HepG2 (cell line): ENCODE results near the gene PA2G4. TPM values are rescaled to one million over a fixed set of nuclear protein-coding genes. Genes with fewer than 3 reads are reported as not detected.

Source experiments
- ATF6 ChIP-seq: sonication (generic); formaldehyde crosslinking; conservative IDR thresholded peaks from 2 replicates; pipeline ENCODE4 v1.4.0; 2020; ENCODE audit warnings: missing genetic modification reagents
- BORCS8-MEF2B ChIP-seq: sonication (generic); formaldehyde crosslinking; IDR thresholded peaks from 2 replicates; pipeline ENCODE4 v1.8.0; 2022; ENCODE audit warnings: mild to moderate bottlenecking, missing genetic modification reagents
- CCAR2 ChIP-seq: fragments of 200-400 bp; formaldehyde crosslinking; optimal IDR thresholded peaks from 2 replicates; pipeline ENCODE3; 2018; ENCODE audit warnings: low read depth, mild to moderate bottlenecking, low read length, moderate library complexity
- ELF4 ChIP-seq: sonication (generic); formaldehyde crosslinking; IDR thresholded peaks from 2 replicates; pipeline ENCODE4 v1.5.0; 2020; ENCODE audit warnings: missing genetic modification reagents, mild to moderate bottlenecking, moderate library complexity, borderline replicate concordance
- FLYWCH1 ChIP-seq: sonication (generic); formaldehyde crosslinking; IDR thresholded peaks from 2 replicates; pipeline ENCODE4 v1.8.1; 2023; ENCODE audit warnings: mild to moderate bottlenecking, missing genetic modification reagents
- FOXM1 ChIP-seq: sonication (generic); formaldehyde crosslinking; IDR thresholded peaks from 2 replicates; pipeline ENCODE4 v1.5.0; 2020; ENCODE audit warnings: missing genetic modification reagents
- HBP1 ChIP-seq: IDR thresholded peaks from 2 replicates; pipeline ENCODE4 v1.6.1; 2016; ENCODE audit warnings: low read depth, control low read depth
- HNF1B ChIP-seq: sonication (generic); formaldehyde crosslinking; IDR thresholded peaks from 2 replicates; pipeline ENCODE4 v1.5.1; 2020; ENCODE audit warnings: mild to moderate bottlenecking, moderate library complexity, missing genetic modification reagents
- MAFG ChIP-seq: sonication (generic); formaldehyde crosslinking; IDR thresholded peaks from 2 replicates; pipeline ENCODE4 v1.5.1; 2020; ENCODE audit warnings: mild to moderate bottlenecking, missing genetic modification reagents
- MEIS1 ChIP-seq: sonication (generic); formaldehyde crosslinking; IDR thresholded peaks from 2 replicates; pipeline ENCODE4 v1.9.0; 2021; ENCODE audit warnings: mild to moderate bottlenecking, missing genetic modification reagents, moderate library complexity, borderline replicate concordance
- RBAK ChIP-seq: sonication (generic); formaldehyde crosslinking; IDR thresholded peaks from 2 replicates; pipeline ENCODE4 v1.5.1; 2020; ENCODE audit warnings: mild to moderate bottlenecking, missing genetic modification reagents
- RFXANK ChIP-seq: IDR thresholded peaks from 2 replicates; pipeline ENCODE4 v1.6.1; 2016
- TEAD3 ChIP-seq: optimal IDR thresholded peaks from 2 replicates; pipeline ENCODE3; 2016; ENCODE audit warnings: borderline replicate concordance
- TOPORS ChIP-seq: sonication (generic); formaldehyde crosslinking; IDR thresholded peaks from 2 replicates; pipeline ENCODE4 v1.8.0; 2023; ENCODE audit warnings: mild to moderate bottlenecking, missing genetic modification reagents
- ZBTB20 ChIP-seq: sonication (generic); formaldehyde crosslinking; IDR thresholded peaks from 2 replicates; pipeline ENCODE4 v1.8.1; 2023; ENCODE audit warnings: missing genetic modification reagents, low read depth, mild to moderate bottlenecking, borderline replicate concordance
- ZBTB42 ChIP-seq: sonication (generic); formaldehyde crosslinking; IDR thresholded peaks from 2 replicates; pipeline ENCODE4 v1.5.0; 2020; ENCODE audit warnings: mild to moderate bottlenecking, missing genetic modification reagents
- ZFP36L1 ChIP-seq: sonication (generic); formaldehyde crosslinking; IDR thresholded peaks from 2 replicates; pipeline ENCODE4 v1.8.0; 2022; ENCODE audit warnings: mild to moderate bottlenecking, missing genetic modification reagents, moderate library complexity
- ZNF691 ChIP-seq: sonication (generic); formaldehyde crosslinking; IDR thresholded peaks from 2 replicates; pipeline ENCODE4 v1.4.0; 2020; ENCODE audit warnings: missing genetic modification reagents, low read depth, mild to moderate bottlenecking, borderline replicate concordance
- ZNF709 ChIP-seq: sonication (generic); formaldehyde crosslinking; IDR thresholded peaks from 2 replicates; pipeline ENCODE4 v1.5.0; 2020; ENCODE audit warnings: mild to moderate bottlenecking, missing genetic modification reagents
- ZNF710 ChIP-seq: sonication (generic); formaldehyde crosslinking; IDR thresholded peaks from 2 replicates; pipeline ENCODE4 v1.5.0; 2020; ENCODE audit warnings: mild to moderate bottlenecking, missing genetic modification reagents, borderline replicate concordance
- ZNF772 ChIP-seq: sonication (generic); formaldehyde crosslinking; IDR thresholded peaks from 2 replicates; pipeline ENCODE4 v1.5.0; 2020; ENCODE audit warnings: mild to moderate bottlenecking, missing genetic modification reagents
- ZSCAN12 ChIP-seq: sonication (generic); formaldehyde crosslinking; IDR thresholded peaks from 2 replicates; pipeline ENCODE4 v1.9.0; 2021; ENCODE audit warnings: mild to moderate bottlenecking, missing genetic modification reagents
- ZZZ3 ChIP-seq: sonication (generic); formaldehyde crosslinking; IDR thresholded peaks from 2 replicates; pipeline ENCODE4 v1.4.0; 2020; ENCODE audit warnings: missing genetic modification reagents, mild to moderate bottlenecking, borderline replicate concordance
- polyA plus RNA-seq, 8 experiments: library from polyadenylated mRNA; depleted of rRNA in 3 of 8; stranded (reverse) in 7 of 8; unstranded in 1 of 8; fragments of >200 nt; fragmentation: Illumina TruSeq in 4 of 8; extraction: Trizol in 4 of 8; gene quantifications; 2 replicates each; pipeline versions ENCODE4 v1.2.1 to v1.2.3, GENCODE V29; 2011 to 2016; ENCODE audit warnings: low read depth in 4 of 8, missing spikeins in 1 of 8, mixed read lengths in 1 of 8; ENCODE audit not compliant: insufficient read depth in 1 of 8
- total RNA-seq, 5 experiments: library from RNA; depleted of rRNA; stranded (reverse); fragments of >200 nt; fragmentation: Illumina TruSeq; extraction: Trizol; gene quantifications; 2 replicates each; pipeline ENCODE4 v1.2.3, GENCODE V29; 2016; ENCODE audit warnings: low read depth in 1 of 5

The PA2G4 gene
- total and polyA plus RNA-seq, 2 of the 13 experiments (the other 11 are each of a cell fraction or from before 2014, with no cell fraction given) = 147 to 240 TPM

- no peak for TF ChIP-seq RBAK (CRISPR knock-in tag)
- no peak for TF ChIP-seq ZSCAN12
- peak; percentile 49 for TF ChIP-seq TEAD3 (CRISPR knock-in tag)
- TF ChIP-seq MEIS1 = no peak
- TF ChIP-seq ZFP36L1 (CRISPR knock-in tag) = no peak
- no peak for TF ChIP-seq BORCS8-MEF2B (CRISPR knock-in tag)
- TF ChIP-seq CCAR2 = no peak
- TF ChIP-seq HNF1B (CRISPR knock-in tag) = no peak; the same call in 1 of the 2 replicates
- TF ChIP-seq TOPORS = no peak
- no peak for TF ChIP-seq MAFG (CRISPR knock-in tag)
- no peak for TF ChIP-seq ATF6
- TF ChIP-seq FOXM1 = no peak
- no peak for TF ChIP-seq ZZZ3 (CRISPR knock-in tag)
- TF ChIP-seq ZBTB20 (CRISPR knock-in tag) = no peak
- no peak; the same call in 1 of the 2 replicates for TF ChIP-seq HBP1
- no peak for TF ChIP-seq RFXANK (CRISPR knock-in tag)
- TF ChIP-seq ZNF710 (CRISPR knock-in tag) = 0 out of 2 replicates have a peak, but pooled peaks have one; percentile 18
- peak; percentile 54; the same call in 1 of the 2 replicates for TF ChIP-seq ZNF772
- no peak for TF ChIP-seq ELF4 (CRISPR knock-in tag)
- TF ChIP-seq FLYWCH1 = no peak
- TF ChIP-seq ZNF691 = no peak
- TF ChIP-seq ZNF709 (CRISPR knock-in tag) = no peak
- TF ChIP-seq ZBTB42 = 0 out of 2 replicates have a peak, but pooled peaks have one; percentile 7
Observed at GRCh38 chr12:56080556-56081138, 23.7 kb upstream of the PA2G4 start (continued).
